ENCODE results near the gene SLC16A6. TPM values are rescaled to one million over a fixed set of nuclear protein-coding genes. Genes with fewer than 3 reads are reported as not detected.
"Not testable (repeated sequence)": the region's sequence is repeated elsewhere in the genome, so short reads cannot be mapped to it uniquely, and the experiment has no call there.

The SLC16A6 gene
- total RNA-seq, 6 experiments from 2014 or later: 0.19 to 1.2 (median 0.45) TPM

DNA sequence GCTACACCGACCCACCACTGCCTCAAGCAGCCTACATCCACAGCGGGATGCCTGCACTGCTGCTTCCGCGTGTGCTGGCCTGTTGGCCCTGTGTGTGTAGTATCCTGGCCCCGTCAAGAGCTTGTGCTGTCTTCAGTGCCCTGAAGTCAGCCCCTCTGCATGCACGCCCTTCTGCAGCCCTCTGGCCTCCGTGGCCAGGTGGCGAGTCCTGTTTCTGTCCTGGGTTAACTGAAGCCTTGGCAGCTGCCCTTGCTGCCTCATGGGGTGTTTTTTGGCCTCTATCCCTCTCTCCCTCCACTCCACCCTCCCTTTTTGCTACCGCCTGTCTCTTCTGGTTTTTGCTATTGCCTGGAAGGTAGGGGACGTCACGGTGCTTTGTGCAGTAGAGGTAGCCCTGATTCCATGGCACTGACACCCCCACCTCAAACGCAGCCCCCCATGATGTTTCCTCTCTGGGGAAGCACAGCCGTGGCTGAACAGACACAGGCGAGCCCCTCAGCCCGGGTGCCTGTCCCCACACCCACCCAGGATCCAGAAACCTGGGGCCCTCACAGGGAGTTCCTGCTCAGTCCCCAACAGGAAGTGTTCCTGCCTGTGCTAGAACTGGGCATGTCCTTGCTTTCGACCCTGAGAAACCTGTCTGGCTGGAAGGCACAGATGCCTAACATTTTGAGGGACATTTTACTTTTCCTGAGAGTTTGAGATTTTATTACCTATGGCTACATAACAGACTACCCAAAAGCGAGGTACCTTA, 61.9 kb downstream of the SLC16A6 start:
- DNase-seq (no peak), ATAC-seq (peak in 1 of 4 donors; percentile 11)
- intact Hi-C loops (cut with DNase I): no loop called here
- WGBS (ENCODE audit: insufficient coverage, low coverage, low lambda C conversion rate, missing lambda C conversion rate): 80% methylated on average over 9 of the region's 17 CpGs
- Histone ChIP-seq H3K9me3 (no peaks in the 10 kb centered on the region), H3K4me1 (no peaks in the 10 kb centered on the region), H3K36me3 (no peaks in the 10 kb centered on the region), H3K27me3 (no peaks in the 10 kb centered on the region), H3K27ac (no peak overlapping the region), H3K4me3 (no peak overlapping the region)
- TF ChIP-seq, protein P1, sequence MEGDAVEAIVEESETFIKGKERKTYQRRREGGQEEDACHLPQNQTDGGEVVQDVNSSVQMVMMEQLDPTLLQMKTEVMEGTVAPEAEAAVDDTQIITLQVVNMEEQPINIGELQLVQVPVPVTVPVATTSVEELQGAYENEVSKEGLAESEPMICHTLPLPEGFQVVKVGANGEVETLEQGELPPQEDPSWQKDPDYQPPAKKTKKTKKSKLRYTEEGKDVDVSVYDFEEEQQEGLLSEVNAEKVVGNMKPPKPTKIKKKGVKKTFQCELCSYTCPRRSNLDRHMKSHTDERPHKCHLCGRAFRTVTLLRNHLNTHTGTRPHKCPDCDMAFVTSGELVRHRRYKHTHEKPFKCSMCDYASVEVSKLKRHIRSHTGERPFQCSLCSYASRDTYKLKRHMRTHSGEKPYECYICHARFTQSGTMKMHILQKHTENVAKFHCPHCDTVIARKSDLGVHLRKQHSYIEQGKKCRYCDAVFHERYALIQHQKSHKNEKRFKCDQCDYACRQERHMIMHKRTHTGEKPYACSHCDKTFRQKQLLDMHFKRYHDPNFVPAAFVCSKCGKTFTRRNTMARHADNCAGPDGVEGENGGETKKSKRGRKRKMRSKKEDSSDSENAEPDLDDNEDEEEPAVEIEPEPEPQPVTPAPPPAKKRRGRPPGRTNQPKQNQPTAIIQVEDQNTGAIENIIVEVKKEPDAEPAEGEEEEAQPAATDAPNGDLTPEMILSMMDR (IDR thresholded peaks at IDR 0.05): no peak
- TF ChIP-seq POLR2A (IDR thresholded peaks at IDR 0.05): no peak

DNA sequence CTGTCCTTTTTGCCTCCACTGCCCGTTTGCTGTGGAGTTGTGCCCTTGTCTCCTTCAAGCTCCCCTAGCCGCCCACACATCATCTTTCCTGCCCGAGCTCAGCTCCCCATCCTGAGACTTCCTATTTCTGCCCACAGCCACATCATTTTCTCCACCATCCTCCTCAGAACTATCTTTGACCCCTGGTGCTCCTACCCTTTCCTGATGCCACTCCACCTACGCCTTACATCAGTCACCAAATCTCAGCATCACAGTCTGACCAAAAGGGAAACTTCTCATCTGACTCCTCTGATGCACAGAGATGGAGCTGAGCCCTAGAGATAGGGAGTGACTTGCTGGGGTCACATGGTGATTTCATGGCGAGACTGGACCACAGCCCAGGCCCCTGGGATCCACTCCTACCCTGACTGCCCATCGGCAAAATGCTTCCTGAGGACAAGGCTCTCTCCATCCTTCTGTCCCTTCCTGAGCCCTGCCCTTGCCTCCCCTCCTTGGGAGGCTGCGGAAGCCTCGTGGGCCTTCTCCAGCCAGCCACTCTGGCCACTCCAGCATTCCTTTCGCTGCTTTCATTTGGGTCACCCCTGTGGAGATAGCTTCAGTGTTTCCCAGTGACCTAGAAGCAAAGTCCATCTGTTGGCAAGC, 62.8 kb downstream of the SLC16A6 start:
- H3K4me1 ChIP-seq; H3K9me3 ChIP-seq; intact Hi-C loops (cut with DNase I); H3K27ac ChIP-seq; DNase-seq; H3K36me3 ChIP-seq; H3K27me3 ChIP-seq; ATAC-seq; H3K4me3 ChIP-seq: not testable (repeated sequence)
- WGBS (ENCODE audit: insufficient coverage, low coverage, low lambda C conversion rate, missing lambda C conversion rate): 80% methylated on average over 4 of the region's 9 CpGs

DNA sequence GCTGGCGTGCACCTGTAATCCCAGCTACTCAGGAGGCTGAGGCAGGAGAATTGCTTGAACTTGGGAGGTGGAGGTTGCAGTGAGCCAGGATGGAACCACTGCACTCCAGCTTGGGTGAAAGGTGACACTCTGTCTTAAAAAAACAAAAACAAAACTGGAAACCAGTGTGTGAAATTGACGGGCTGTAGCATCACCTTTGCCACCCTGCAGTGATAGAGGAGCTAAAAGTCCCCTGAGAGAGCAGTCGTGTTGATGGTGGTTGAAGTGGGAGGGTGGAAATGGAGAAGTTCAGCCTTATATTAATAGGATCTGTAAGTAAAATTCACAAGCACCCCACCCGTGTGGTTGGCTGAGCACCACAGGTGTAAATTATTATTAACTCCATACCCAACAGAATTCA, 65.9 kb downstream of the SLC16A6 start:
- H3K9me3 ChIP-seq; DNase-seq; H3K36me3 ChIP-seq; H3K27ac ChIP-seq; H3K4me1 ChIP-seq; H3K4me3 ChIP-seq; H3K27me3 ChIP-seq; intact Hi-C loops (cut with DNase I); ATAC-seq: not testable (repeated sequence)
- WGBS (ENCODE audit: insufficient coverage, low coverage, low lambda C conversion rate, missing lambda C conversion rate): 39% methylated on average over 4 of the region's 4 CpGs

DNA sequence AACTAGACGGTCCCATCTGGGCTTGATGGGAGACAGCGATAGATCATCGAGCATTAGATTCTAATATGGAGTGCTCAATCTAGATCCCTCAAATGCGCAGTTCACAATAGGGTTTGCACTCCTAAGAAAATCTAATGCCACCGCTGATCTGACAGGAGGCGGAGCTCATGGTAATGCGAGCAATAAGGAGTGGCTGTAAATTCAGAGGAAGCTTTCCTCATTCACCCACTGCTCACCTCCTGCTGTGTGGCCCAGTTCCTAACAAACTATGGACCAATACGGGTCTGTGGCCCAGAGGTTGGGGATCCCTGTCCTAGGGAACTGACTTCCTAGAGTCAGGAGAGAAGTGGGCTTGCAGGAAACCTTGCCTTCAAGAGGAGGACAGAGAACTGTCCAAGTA, 68.3 kb downstream of the SLC16A6 start:
- Histone ChIP-seq H3K27ac (no peak overlapping the region), H3K4me3 (no peak overlapping the region), H3K9me3 (no peaks in the 10 kb centered on the region), H3K27me3 (no peaks in the 10 kb centered on the region), H3K4me1 (no peaks in the 10 kb centered on the region), H3K36me3 (no peaks in the 10 kb centered on the region)
- ATAC-seq: no peak
- TF ChIP-seq, protein P1 (IDR thresholded peaks at IDR 0.05): no peak
- no peak for TF ChIP-seq POLR2A (IDR thresholded peaks at IDR 0.05)
- DNase-seq: no peak
- intact Hi-C loops (cut with DNase I): no loop called here
- 89% methylated on average over 8 of the region's 8 CpGs for WGBS (ENCODE audit: insufficient coverage, low coverage, low lambda C conversion rate, missing lambda C conversion rate)

DNA sequence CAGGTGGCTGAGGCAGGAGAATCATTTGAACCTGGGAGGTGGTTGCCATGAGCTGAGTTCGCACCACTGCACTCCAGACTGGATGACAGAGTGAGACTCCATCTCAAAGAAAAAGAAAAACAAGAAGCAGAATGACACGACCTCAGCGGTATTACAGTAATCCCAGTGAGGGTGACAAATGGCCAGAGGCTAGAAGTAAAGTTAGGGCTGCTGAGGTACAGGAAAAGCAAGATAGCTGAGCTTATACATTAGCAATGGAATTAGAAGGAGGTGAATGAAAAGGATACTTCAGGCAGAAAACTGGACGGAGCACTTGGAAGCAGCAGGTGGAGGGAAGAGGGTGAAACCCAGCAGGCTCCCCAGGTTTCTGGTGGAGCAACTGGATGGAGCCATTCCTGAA, 69.1 kb downstream of the SLC16A6 start:
- Histone ChIP-seq H3K4me1 (no peaks in the 10 kb centered on the region), H3K9me3 (no peaks in the 10 kb centered on the region), H3K27me3 (no peaks in the 10 kb centered on the region), H3K4me3 (no peak overlapping the region), H3K36me3 (no peaks in the 10 kb centered on the region), H3K27ac (no peak overlapping the region)
- no peak for TF ChIP-seq POLR2A (IDR thresholded peaks at IDR 0.05)
- TF ChIP-seq, protein P1 (IDR thresholded peaks at IDR 0.05): no peak
- WGBS (ENCODE audit: insufficient coverage, low coverage, low lambda C conversion rate, missing lambda C conversion rate): 86% methylated on average over 4 of the region's 4 CpGs
- no peak for ATAC-seq
- no peak for DNase-seq
- intact Hi-C loops (cut with DNase I): no loop called here

DNA sequence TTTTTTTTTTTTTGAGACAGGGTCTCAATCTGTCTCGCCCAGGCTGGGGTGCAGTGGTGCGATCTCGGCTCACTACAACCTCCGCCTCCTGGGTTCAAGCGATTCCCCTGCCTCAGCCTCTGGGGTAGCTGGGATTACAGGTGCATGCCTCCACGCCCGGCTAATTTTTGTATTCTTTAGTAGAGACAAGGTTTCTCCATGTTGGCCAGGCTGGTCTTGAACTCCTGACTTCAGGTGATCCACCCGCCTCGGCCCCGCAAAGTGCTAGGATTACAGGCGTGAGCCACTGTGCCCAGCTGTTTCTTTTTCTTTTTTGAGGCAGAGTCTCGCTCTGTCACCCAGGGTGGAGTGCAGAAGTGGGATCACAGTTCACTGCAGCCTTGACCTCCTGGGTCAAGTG, 70.1 kb downstream of the SLC16A6 start:
- 92% methylated on average over 6 of the region's 12 CpGs for WGBS (ENCODE audit: insufficient coverage, low coverage, low lambda C conversion rate, missing lambda C conversion rate)
- H3K9me3 ChIP-seq; H3K4me3 ChIP-seq; H3K27ac ChIP-seq; ATAC-seq; H3K4me1 ChIP-seq; H3K36me3 ChIP-seq; intact Hi-C loops (cut with DNase I); DNase-seq; H3K27me3 ChIP-seq: not testable (repeated sequence)

DNA sequence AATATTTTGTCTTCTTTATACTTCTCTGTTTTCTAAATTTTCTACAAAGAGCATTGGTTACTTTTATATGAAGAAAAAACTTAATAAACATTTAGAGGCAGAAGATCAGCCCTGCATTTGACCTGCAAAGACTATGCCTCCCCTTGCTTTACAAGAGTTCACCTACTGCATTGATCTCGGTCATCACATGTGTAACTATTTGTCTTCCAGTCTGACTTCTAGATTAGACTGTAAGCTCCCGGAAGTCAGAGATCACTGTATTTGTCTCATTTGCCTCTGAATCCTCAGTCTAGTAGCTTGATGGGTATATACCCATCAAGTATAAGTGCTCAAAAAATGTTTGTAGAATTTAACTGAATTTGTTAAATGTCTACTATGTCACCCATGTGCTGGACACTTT, 70.7 kb downstream of the SLC16A6 start:
- ATAC-seq: peak in 2 of 4 donors; percentile 26 to 66
- WGBS (ENCODE audit: insufficient coverage, low coverage, low lambda C conversion rate, missing lambda C conversion rate): 68% methylated on average over 2 of the region's 2 CpGs
- H3K9me3 ChIP-seq; H3K4me1 ChIP-seq; H3K27me3 ChIP-seq; H3K4me3 ChIP-seq; DNase-seq; H3K36me3 ChIP-seq; intact Hi-C loops (cut with DNase I); H3K27ac ChIP-seq: not testable (repeated sequence)

DNA sequence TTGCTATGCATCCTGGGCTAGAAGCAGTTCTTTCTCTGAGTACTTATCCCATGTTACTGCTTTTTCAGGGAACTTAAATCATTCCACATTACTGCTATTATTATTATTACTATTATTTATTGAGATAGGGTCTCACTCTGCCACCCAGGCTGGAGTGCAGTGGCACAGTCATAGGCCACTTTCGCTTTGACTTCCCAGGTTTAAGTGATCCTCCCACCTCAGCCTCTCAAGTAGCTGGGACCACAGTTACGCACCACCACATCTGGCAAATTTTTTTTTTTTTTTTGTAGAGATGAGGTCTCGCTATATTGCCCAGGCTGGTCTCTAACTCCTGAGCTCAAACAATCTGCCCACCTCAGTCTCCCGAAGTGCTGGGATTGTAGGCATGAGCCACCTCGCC, 71.5 kb downstream of the SLC16A6 start:
- not testable (repeated sequence) for H3K4me3 ChIP-seq, ATAC-seq
- 92% methylated on average over 5 of the region's 5 CpGs for WGBS (ENCODE audit: insufficient coverage, low coverage, low lambda C conversion rate, missing lambda C conversion rate)

More for the DNA sequence above, 71.5 kb downstream of the SLC16A6 start:
- H3K27me3 ChIP-seq; intact Hi-C loops (cut with DNase I); H3K9me3 ChIP-seq; H3K4me1 ChIP-seq; H3K27ac ChIP-seq; H3K36me3 ChIP-seq; DNase-seq: not testable (repeated sequence)
